CD14-positive monocyte (primary cell): Measurements from ENCODE around the gene NUP88. TPM values are rescaled to one million over a fixed set of nuclear protein-coding genes. Genes with fewer than 3 reads are reported as not detected.
A peak's percentile ranks its signal among the peaks of the same experiment; 100 is the strongest.

Experiments used
- DNase-seq, 3 donors: peaks; one replicate each; pipeline ENCODE4 v3.0.0-alpha.2; 2011 to 2022
- H2AFZ ChIP-seq: 2 replicates; pipeline ENCODE4 v1.6.0; 2012; ENCODE audit warnings: mild to moderate bottlenecking, low read depth, low read length, inconsistent platforms; ENCODE audit not compliant: insufficient read depth, poor library complexity, severe bottlenecking
- H3K27ac ChIP-seq, 2 donors: 1 replicate in 1 of 2; 2 replicates in 1 of 2; pipeline ENCODE4 v1.5.1; 2012 to 2013; ENCODE audit warnings: low read length in 2 of 2, control low read depth in 1 of 2, inconsistent platforms in 1 of 2, low read depth in 1 of 2, mild to moderate bottlenecking in 1 of 2
- H3K27me3 ChIP-seq, 2 donors: one replicate each; pipeline versions ENCODE4 v1.6.0 to v1.6.1; 2011 to 2013; ENCODE audit warnings: low read length in 2 of 2; ENCODE audit not compliant: control insufficient read depth in 2 of 2, insufficient read depth in 2 of 2
- H3K36me3 ChIP-seq, 2 donors: replicated peaks in 1 of 2; 1 replicate in 1 of 2; 2 replicates in 1 of 2; pipeline versions ENCODE4 v1.5.1 to v1.6.1; 2012 to 2013; ENCODE audit warnings: low read length in 2 of 2, control low read depth in 1 of 2, inconsistent platforms in 1 of 2, mild to moderate bottlenecking in 1 of 2; ENCODE audit not compliant: insufficient read depth in 2 of 2, control insufficient read depth in 1 of 2
- H3K4me1 ChIP-seq, 2 donors: 1 replicate in 1 of 2; 2 replicates in 1 of 2; pipeline versions ENCODE4 v1.5.1 to v1.6.1; 2012 to 2013; ENCODE audit warnings: low read length in 2 of 2, control low read depth in 1 of 2, inconsistent platforms in 1 of 2, mild to moderate bottlenecking in 1 of 2, moderate library complexity in 1 of 2; ENCODE audit not compliant: insufficient read depth in 2 of 2, control insufficient read depth in 1 of 2
- H3K4me2 ChIP-seq: replicated peaks from 2 replicates; pipeline ENCODE3; 2012; ENCODE audit warnings: low read length, moderate library complexity, mild to moderate bottlenecking; ENCODE audit not compliant: poor library complexity, severe bottlenecking; ENCODE audit errors: extremely low read depth
- H3K4me3 ChIP-seq, 3 experiments: fragments of 200-600 bp in 1 of 3; sonication (generic) in 1 of 3; replicated peaks in 1 of 3; 1 replicate in 2 of 3; 2 replicates in 1 of 3; pipeline ENCODE4 v1.5.1; 2011 to 2013; ENCODE audit warnings: low read length in 3 of 3, mild to moderate bottlenecking in 3 of 3, control low read depth in 2 of 3, low read depth in 2 of 3, inconsistent platforms in 1 of 3, moderate library complexity in 1 of 3
- H3K79me2 ChIP-seq: 2 replicates; pipeline ENCODE4 v1.6.0; 2012; ENCODE audit warnings: mild to moderate bottlenecking, control low read depth, inconsistent platforms, low read length, moderate library complexity; ENCODE audit not compliant: insufficient read depth
- H3K9ac ChIP-seq: 2 replicates; pipeline ENCODE4 v1.6.0; 2017; ENCODE audit warnings: low read length, mild to moderate bottlenecking; ENCODE audit not compliant: insufficient read depth, poor library complexity, severe bottlenecking
- H3K9me3 ChIP-seq, 2 donors: replicated peaks in 1 of 2; 1 replicate in 1 of 2; 2 replicates in 1 of 2; pipeline versions ENCODE4 v1.5.1 to v1.6.1; 2012 to 2013; ENCODE audit warnings: low read length in 2 of 2, control low read depth in 1 of 2; ENCODE audit not compliant: control insufficient read depth in 1 of 2, insufficient read depth in 1 of 2
- H4K20me1 ChIP-seq: 2 replicates; pipeline ENCODE4 v1.6.0; 2012; ENCODE audit warnings: mild to moderate bottlenecking, low read length, control low read depth, moderate library complexity; ENCODE audit not compliant: insufficient read depth
- H3K27ac Mint-ChIP-seq, 7 donors: one replicate each; pipeline ENCODE4 v1.8.0; 2020; ENCODE audit warnings: mild to moderate bottlenecking in 7 of 7, mixed read lengths in 7 of 7, moderate library complexity in 6 of 7, inconsistent platforms in 2 of 7
- H3K27me3 Mint-ChIP-seq, 3 donors: one replicate each; pipeline ENCODE4 v1.8.0; 2021 to 2022; ENCODE audit warnings: low read depth in 3 of 3, mild to moderate bottlenecking in 3 of 3, mixed read lengths in 3 of 3, moderate library complexity in 3 of 3, inconsistent platforms in 1 of 3
- H3K36me3 Mint-ChIP-seq, 2 donors: one replicate each; pipeline ENCODE4 v1.8.0; 2020; ENCODE audit warnings: mixed read lengths in 2 of 2, inconsistent platforms in 1 of 2, mild to moderate bottlenecking in 1 of 2
- H3K4me1 Mint-ChIP-seq: one replicate; pipeline ENCODE4 v1.8.0; 2020; ENCODE audit warnings: mild to moderate bottlenecking, mixed read lengths
- H3K4me3 Mint-ChIP-seq, 2 donors: one replicate each; pipeline ENCODE4 v1.8.0; 2020; ENCODE audit warnings: mild to moderate bottlenecking in 2 of 2, mixed read lengths in 2 of 2, moderate library complexity in 1 of 2
- H3K9me3 Mint-ChIP-seq, 7 donors: one replicate each; pipeline ENCODE4 v1.8.0; 2020 to 2022; ENCODE audit warnings: mixed read lengths in 7 of 7, mild to moderate bottlenecking in 6 of 7, moderate library complexity in 6 of 7, inconsistent platforms in 2 of 7
- CTCF ChIP-seq: fragments of 200-600 bp; IDR thresholded peaks from one replicate; pipeline ENCODE4 v1.8.0; 2022; ENCODE audit warnings: antibody characterized with exemption, mild to moderate bottlenecking
- WGBS: methylation state at CpG from one replicate; pipeline ENCODE4 v1.1.5; 2013; ENCODE audit warnings: missing lambda C conversion rate; ENCODE audit not compliant: insufficient coverage; 5-methylcytosine and 5-hydroxymethylcytosine counted together
- intact Hi-C, 2 donors: fragments of 100-400 bp; cut with micrococcal nuclease; formaldehyde crosslinking; loops; one replicate each; pipeline versions ENCODE4 v1.15.0 to v1.15.1; 2023
- polyA plus RNA-seq, 3 donors: library from polyadenylated mRNA; depleted of rRNA in 1 of 3; unstranded in 2 of 3; stranded (reverse) in 1 of 3; fragments of 300-500 nt in 2 of 3; fragments of >200 nt in 1 of 3; fragmentation: Illumina TruSeq in 2 of 3; gene quantifications; 1 replicate in 2 of 3; 2 replicates in 1 of 3; pipeline ENCODE4 v1.2.3, GENCODE V29; 2012 to 2021

NUP88 gene
- polyA plus RNA-seq, 3 donors: 23.1 to 45.7 (median 36.1) TPM

GRCh38 chr17:5467416-5467815 lies 48.0 kb upstream of the NUP88 start:
- peaks cover 0 to 3% (median 0%) of the 10 kb centered on the region in 7 donors for H3K9me3 Mint-ChIP-seq
- Histone ChIP-seq H3K27ac (no peak overlapping the region), H4K20me1 (peaks cover 4% of the 10 kb centered on the region), H3K9me3 (no peaks in the 10 kb centered on the region), H3K4me3 (peak overlapping the region; percentile 67 to 94 (median 85)), H3K4me2 (peak overlapping the region; percentile 95), H2AFZ (peak overlapping the region; percentile 91), H3K36me3 (peaks cover 5 to 11% of the 10 kb centered on the region in 2 donors), H3K27me3 (no peaks in the 10 kb centered on the region), H3K4me1 (peaks cover 33 to 37% of the 10 kb centered on the region in 2 donors), H3K79me2 (peaks cover 53% of the 10 kb centered on the region), H3K9ac (peak overlapping the region; percentile 66)
- DNase-seq: no peak
- peak overlapping the region in 1 of 7 donors; percentile 25 for H3K27ac Mint-ChIP-seq
- H3K4me3 Mint-ChIP-seq: peak overlapping the region; percentile 91 to 95
- TF ChIP-seq CTCF: no peak
- intact Hi-C loops: no loop called here
- peaks cover 0 to 2% (median 0%) of the 10 kb centered on the region in 3 donors for H3K27me3 Mint-ChIP-seq
- peaks cover 52% of the 10 kb centered on the region for H3K4me1 Mint-ChIP-seq
- peaks cover 11 to 20% of the 10 kb centered on the region in 2 donors for H3K36me3 Mint-ChIP-seq
- WGBS: 13% methylated on average over 6 of the region's 8 CpGs

- H3K9ac ChIP-seq: no peak overlapping the region
- WGBS: 100% methylated on average over 1 of the region's 4 CpGs
- TF ChIP-seq CTCF: no peak
- no peak overlapping the region for H3K4me3 ChIP-seq
- no peak overlapping the region for H3K27ac ChIP-seq
- H3K4me2 ChIP-seq: no peak overlapping the region
- no peak overlapping the region for H3K4me3 Mint-ChIP-seq
- peaks cover 59% of the 10 kb centered on the region for H3K4me1 Mint-ChIP-seq
- peak overlapping the region in 1 of 7 donors; percentile 87 for H3K27ac Mint-ChIP-seq
- H3K9me3 Mint-ChIP-seq: peaks cover 0 to 3% (median 0%) of the 10 kb centered on the region in 7 donors
- peaks cover 0 to 2% (median 0%) of the 10 kb centered on the region in 3 donors for H3K27me3 Mint-ChIP-seq
- no peak overlapping the region for H2AFZ ChIP-seq
- DNase-seq: no peak
- no peaks in the 10 kb centered on the region for H3K9me3 ChIP-seq
- H3K27me3 ChIP-seq: no peaks in the 10 kb centered on the region
- H3K79me2 ChIP-seq: peaks cover 53% of the 10 kb centered on the region
- H3K4me1 ChIP-seq: peaks cover 38 to 42% of the 10 kb centered on the region in 2 donors
- peaks cover 8 to 18% of the 10 kb centered on the region in 2 donors for H3K36me3 Mint-ChIP-seq
- intact Hi-C loops: no loop called here
- H4K20me1 ChIP-seq: peaks cover 4% of the 10 kb centered on the region
- peaks cover 0 to 1% of the 10 kb centered on the region in 2 donors for H3K36me3 ChIP-seq
Observed at GRCh38 chr17:5466295-5466694, 46.8 kb upstream of the NUP88 start.
